GM21360 (cell line): ENCODE results near the gene HYPK.
"Not testable (repeated sequence)": the region's sequence is repeated elsewhere in the genome, so short reads cannot be mapped to it uniquely, and the experiment has no call there.

Experiments
- ATAC-seq: cut with Tn5 transposase; IDR thresholded peaks from one replicate; pipeline ENCODE4 v1.9.1; 2021; ENCODE audit warnings: mild to moderate bottlenecking, moderate library complexity; ENCODE audit not compliant: unreplicated experiment

Gene HYPK

GRCh38 chr15:43795197-43795596 lies 5.2 kb upstream of the HYPK start:
- ATAC-seq, result no peak

- no peak for ATAC-seq
These were observed 4.4 kb upstream of the HYPK start for GRCh38 chr15:43795997-43796396.

- no peak for ATAC-seq
These were observed 3.8 kb upstream of the HYPK start for GRCh38 chr15:43796566-43796965.

- no peak for ATAC-seq
These were observed 1.0 kb upstream of the HYPK start for GRCh38 chr15:43799209-43799944.

GRCh38 chr15:43799945-43800285 lies 484 bp upstream of the HYPK start, which contains the start of gene SERINC4:
Gene SERINC4 (minus strand): TSS chr15:43800220. CDS start chr15:43799986, 234 bp downstream.
- no peak for ATAC-seq

GRCh38 chr15:43802676-43803075 lies 2.3 kb downstream of the HYPK start:
- ATAC-seq, result not testable (repeated sequence)

- no peak for ATAC-seq
These were observed 8.1 kb downstream of the HYPK start for GRCh38 chr15:43808435-43808950.

GRCh38 chr15:43808960-43809678 lies 8.7 kb downstream of the HYPK start:
- no peak for ATAC-seq

GRCh38 chr15:43815064-43815463 lies 14.7 kb downstream of the HYPK start:
- ATAC-seq, result not testable (repeated sequence)

GRCh38 chr15:43821505-43821904 lies 21.1 kb downstream of the HYPK start:
- no peak for ATAC-seq

- ATAC-seq, result no peak
These were observed 24.2 kb downstream of the HYPK start, which contains the start of gene MFAP1 for GRCh38 chr15:43824302-43825246. Gene MFAP1 (minus strand): TSS chr15:43824690. CDS start chr15:43824569, 121 bp downstream.

GRCh38 chr15:43825305-43825704 lies 24.9 kb downstream of the HYPK start:
- ATAC-seq, result not testable (repeated sequence)

GRCh38 chr15:43826029-43826507 lies 25.7 kb downstream of the HYPK start:
- no peak for ATAC-seq

GRCh38 chr15:43826508-43827341 lies 26.3 kb downstream of the HYPK start, which contains the start of gene WDR76:
Gene WDR76 (plus strand): TSS chr15:43827002. CDS start chr15:43827033, 31 bp downstream.
- ATAC-seq, result peak; percentile 54

GRCh38 chr15:43828061-43828657 lies 27.8 kb downstream of the HYPK start:
- no peak for ATAC-seq

- ATAC-seq, result not testable (repeated sequence)
These were observed 29.6 kb downstream of the HYPK start for GRCh38 chr15:43829951-43830540.

GRCh38 chr15:43830691-43831275 lies 30.4 kb downstream of the HYPK start:
- not testable (repeated sequence) for ATAC-seq

GRCh38 chr15:43831519-43832052 lies 31.2 kb downstream of the HYPK start:
- not testable (repeated sequence) for ATAC-seq
